Prostate gland (tissue), 2 donors: Measurements from ENCODE around the gene KLK1.

Source experiments
- POLR2A ChIP-seq: fragments of 450-650 bp; IDR thresholded peaks from one replicate; pipeline ENCODE4 v1.6.1; 2016; ENCODE audit warnings: antibody characterized with exemption, mild to moderate bottlenecking
- POLR2AphosphoS5 ChIP-seq: sonication (generic); formaldehyde crosslinking; IDR thresholded peaks from one replicate; pipeline ENCODE4 v1.6.1; 2017; ENCODE audit warnings: antibody characterized with exemption
- TF ChIP-seq, protein P1 (sequence below), 4 experiments: fragments of 200-600 bp in 2 of 4; fragments of 450-650 bp in 2 of 4; sonication (generic) in 2 of 4; IDR thresholded peaks; 1 replicate in 3 of 4; 2 replicates in 1 of 4; pipeline ENCODE4 v1.5.1; 2016 to 2019; ENCODE audit warnings: antibody characterized with exemption in 4 of 4, mild to moderate bottlenecking in 2 of 4, moderate library complexity in 2 of 4

- TF ChIP-seq, protein P1, sequence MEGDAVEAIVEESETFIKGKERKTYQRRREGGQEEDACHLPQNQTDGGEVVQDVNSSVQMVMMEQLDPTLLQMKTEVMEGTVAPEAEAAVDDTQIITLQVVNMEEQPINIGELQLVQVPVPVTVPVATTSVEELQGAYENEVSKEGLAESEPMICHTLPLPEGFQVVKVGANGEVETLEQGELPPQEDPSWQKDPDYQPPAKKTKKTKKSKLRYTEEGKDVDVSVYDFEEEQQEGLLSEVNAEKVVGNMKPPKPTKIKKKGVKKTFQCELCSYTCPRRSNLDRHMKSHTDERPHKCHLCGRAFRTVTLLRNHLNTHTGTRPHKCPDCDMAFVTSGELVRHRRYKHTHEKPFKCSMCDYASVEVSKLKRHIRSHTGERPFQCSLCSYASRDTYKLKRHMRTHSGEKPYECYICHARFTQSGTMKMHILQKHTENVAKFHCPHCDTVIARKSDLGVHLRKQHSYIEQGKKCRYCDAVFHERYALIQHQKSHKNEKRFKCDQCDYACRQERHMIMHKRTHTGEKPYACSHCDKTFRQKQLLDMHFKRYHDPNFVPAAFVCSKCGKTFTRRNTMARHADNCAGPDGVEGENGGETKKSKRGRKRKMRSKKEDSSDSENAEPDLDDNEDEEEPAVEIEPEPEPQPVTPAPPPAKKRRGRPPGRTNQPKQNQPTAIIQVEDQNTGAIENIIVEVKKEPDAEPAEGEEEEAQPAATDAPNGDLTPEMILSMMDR (IDR thresholded peaks at IDR 0.05), result no peak
- TF ChIP-seq POLR2AphosphoS5 (no peak), POLR2A (no peak)
These were observed 4.0 kb downstream of the KLK1 start for GRCh38 chr19:50819636-50820035.
